Measurements from ENCODE around the gene SGIP1.

The SGIP1 gene

DNA sequence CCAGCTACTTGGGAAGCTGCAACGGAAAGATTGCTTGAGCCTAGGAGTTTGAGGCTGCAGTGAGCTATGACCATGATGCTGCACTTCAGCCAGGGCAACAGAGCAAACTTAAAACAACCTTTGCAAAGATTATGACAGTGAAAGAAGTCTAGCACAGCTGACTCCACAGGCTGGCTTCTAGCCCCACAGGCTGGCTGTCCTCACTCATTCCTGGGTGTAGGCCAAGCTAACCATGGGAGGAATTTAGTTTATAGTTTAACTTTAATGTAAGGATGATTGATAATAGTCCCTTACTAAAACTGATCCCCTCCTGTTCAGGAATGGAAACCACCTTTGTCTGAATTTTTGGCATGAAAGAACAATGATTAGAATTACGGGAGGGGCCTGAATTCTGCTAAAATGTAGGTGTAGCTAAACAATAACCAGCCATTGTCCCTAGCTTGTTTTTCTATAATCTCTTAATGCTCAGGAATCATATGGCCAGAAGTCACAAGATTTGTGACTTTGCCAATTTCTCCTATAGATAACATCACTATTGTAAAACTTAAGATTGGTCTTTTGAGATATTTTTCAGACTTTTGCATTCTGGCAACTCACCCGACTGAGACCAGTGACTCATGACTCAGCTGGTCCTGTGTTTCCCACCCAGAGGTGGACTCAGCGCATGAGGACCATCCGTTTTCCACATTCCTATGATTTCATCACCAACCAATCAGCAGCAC lies 28.1 kb upstream of the SGIP1 start:
- TF ChIP-seq GATA2 (IDR thresholded peaks at IDR 0.05; ENCODE audit: low read depth, low read length): no peak
- TF ChIP-seq GATA3 (IDR thresholded peaks at IDR 0.05; ENCODE audit: low read depth, low read length): no peak

DNA sequence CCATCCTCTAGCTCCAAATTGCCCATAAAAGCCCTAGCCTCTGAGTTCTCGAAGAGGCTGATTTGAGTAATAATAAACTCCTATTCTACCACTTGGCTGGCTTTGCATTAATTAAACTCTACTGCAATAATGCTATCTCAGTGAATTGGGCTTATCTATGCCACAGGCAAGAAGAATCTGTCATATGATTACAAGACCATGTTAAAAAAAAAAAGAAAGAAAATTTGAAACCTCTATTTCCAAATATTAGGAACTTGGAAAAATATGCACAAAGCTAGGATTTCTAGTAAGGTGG lies 27.6 kb upstream of the SGIP1 start:
- TF ChIP-seq GATA2 (IDR thresholded peaks at IDR 0.05; ENCODE audit: low read depth, low read length) (no peak), GATA3 (IDR thresholded peaks at IDR 0.05; ENCODE audit: low read depth, low read length) (no peak)

DNA sequence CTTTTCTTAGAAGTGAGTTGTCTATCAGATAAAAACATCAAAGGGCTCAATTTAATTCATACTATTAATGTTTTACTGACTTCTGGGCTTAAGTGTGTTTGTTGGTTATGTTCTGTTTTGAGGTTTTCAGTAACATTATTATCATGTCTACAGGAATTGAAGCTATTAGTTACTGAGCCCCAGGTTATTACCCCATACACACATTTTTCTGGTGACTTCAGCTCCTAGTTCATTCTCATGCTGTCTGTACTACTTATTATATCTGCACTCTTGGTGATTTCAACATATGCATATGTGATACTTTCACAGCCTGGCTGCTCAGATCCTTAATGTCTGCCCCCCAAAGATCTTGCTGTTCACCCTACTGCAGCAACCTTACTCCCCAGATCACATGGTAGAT lies 27.0 kb upstream of the SGIP1 start:
- no peak for TF ChIP-seq GATA3 (IDR thresholded peaks at IDR 0.05; ENCODE audit: low read depth, low read length)
- TF ChIP-seq GATA2 (IDR thresholded peaks at IDR 0.05; ENCODE audit: low read depth, low read length): no peak

DNA sequence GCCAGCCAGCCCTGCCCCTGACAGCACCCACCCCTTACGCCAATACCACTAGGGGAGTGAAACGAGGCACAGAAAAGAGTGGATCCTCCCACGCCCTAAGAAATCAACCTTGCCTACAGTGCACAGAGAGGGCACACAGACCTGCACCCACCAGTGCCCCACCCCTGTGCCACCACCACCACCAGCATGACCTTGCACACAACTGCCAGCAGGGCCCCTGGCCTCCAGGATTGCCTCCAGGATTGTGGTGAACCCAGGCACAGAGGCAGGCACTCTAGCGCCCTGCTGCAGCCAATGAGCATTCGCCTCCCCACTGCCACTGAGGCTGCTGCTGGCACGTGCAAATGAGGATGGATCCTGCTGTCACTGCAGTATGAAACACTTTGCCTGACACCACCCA lies 23.5 kb upstream of the SGIP1 start:
- TF ChIP-seq GATA2 (IDR thresholded peaks at IDR 0.05; ENCODE audit: low read depth, low read length): no peak
- TF ChIP-seq GATA3 (IDR thresholded peaks at IDR 0.05; ENCODE audit: low read depth, low read length): no peak

DNA sequence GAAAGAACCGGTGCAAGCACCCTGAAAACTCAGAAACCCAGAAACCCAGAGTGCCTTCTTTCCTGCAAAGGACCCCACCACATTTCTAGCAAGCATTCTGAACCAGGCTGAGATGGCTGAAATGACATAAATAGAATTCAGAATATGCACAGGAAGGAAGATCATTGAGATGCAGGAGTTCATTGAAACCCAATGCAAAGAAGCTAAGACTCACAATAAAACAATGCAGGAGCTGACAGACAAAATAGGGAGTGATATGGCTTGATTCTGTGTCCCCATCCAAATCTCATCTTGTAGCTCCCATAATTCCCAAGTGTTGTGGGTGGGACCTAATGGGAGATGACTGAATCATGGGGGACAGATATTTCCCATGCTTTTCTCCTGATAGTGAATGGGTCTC lies 22.8 kb upstream of the SGIP1 start:
- TF ChIP-seq GATA3 (IDR thresholded peaks at IDR 0.05; ENCODE audit: low read depth, low read length) (no peak), GATA2 (IDR thresholded peaks at IDR 0.05; ENCODE audit: low read depth, low read length) (no peak)

DNA sequence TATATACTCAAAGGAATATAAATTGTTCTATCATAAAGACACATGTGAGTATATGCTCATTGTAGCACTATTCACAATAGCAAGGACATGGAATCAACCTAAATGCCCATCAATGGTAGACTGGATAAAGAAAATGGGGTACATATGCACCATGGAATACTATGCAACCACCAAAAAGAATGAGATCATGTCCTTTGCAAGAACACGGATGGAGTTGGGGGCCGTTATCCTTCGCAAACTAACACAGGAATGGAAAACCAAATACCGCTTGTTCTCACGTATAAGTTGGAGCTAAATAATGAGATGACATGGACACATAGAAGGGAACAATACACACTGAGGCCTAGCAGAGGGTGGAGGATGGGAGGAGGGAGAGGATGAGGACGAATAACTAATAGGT lies 16.0 kb upstream of the SGIP1 start:
- TF ChIP-seq GATA3 (IDR thresholded peaks at IDR 0.05; ENCODE audit: low read depth, low read length): no peak
- no peak for TF ChIP-seq GATA2 (IDR thresholded peaks at IDR 0.05; ENCODE audit: low read depth, low read length)

DNA sequence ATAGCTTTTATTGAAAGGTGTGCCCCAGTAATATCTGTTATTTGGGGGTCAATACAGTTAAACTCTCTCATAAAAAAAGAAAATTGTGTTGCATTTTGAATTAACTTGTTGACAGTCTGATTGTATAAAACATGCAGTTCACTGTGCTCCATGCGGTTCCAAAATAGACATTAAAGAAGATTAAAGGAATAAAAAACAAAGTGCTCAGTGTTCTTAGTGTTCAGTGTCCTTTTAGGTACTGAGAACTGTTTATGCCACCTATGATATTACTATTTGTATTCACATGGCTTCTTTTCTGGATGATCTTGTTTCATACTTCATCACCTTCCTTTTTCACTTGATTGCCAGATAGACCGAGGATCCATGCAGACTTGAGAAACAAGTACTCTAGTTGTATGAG lies 15.3 kb upstream of the SGIP1 start:
- no peak for TF ChIP-seq GATA2 (IDR thresholded peaks at IDR 0.05; ENCODE audit: low read depth, low read length)
- TF ChIP-seq GATA3 (IDR thresholded peaks at IDR 0.05; ENCODE audit: low read depth, low read length): no peak

DNA sequence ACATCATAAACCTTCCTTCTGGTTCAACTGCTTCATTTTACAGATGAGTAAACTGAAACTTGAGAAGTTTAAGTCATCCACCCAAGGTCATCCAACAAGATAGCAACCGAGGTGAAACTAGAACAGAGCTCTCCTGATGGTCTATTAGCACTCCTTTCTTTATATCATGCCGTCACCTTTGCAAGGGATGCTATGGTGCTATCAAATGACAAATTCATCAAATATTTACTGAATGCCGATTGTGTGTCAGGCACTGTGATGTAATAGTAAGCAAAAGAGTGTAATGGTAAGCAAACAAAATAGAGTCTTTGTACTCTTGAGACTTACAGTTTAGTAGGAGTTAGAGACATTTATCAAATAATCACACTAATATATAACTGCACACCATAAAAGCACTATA lies 14.0 kb upstream of the SGIP1 start:
- no peak for TF ChIP-seq GATA3 (IDR thresholded peaks at IDR 0.05; ENCODE audit: low read depth, low read length)
- TF ChIP-seq GATA2 (IDR thresholded peaks at IDR 0.05; ENCODE audit: low read depth, low read length): no peak

DNA sequence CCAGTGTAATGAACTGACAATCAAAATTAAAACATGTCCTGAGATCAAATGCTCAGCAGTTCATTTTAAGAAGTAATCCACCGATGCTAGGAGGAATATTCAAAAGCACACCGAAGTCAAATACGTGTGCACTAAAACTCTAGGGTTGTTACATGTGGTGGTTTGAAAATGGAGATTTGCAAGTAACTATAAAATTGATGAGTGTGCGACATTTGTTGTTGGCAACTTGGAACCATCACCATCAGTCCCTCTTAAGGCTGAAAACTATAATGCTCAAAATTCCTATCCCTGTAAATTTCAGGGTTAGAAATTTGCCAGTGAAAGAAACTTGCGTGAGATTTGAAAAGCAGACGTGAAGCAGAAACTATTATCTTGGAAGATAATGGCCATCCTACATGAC lies 13.3 kb upstream of the SGIP1 start:
- no peak for TF ChIP-seq GATA3 (IDR thresholded peaks at IDR 0.05; ENCODE audit: low read depth, low read length)

DNA sequence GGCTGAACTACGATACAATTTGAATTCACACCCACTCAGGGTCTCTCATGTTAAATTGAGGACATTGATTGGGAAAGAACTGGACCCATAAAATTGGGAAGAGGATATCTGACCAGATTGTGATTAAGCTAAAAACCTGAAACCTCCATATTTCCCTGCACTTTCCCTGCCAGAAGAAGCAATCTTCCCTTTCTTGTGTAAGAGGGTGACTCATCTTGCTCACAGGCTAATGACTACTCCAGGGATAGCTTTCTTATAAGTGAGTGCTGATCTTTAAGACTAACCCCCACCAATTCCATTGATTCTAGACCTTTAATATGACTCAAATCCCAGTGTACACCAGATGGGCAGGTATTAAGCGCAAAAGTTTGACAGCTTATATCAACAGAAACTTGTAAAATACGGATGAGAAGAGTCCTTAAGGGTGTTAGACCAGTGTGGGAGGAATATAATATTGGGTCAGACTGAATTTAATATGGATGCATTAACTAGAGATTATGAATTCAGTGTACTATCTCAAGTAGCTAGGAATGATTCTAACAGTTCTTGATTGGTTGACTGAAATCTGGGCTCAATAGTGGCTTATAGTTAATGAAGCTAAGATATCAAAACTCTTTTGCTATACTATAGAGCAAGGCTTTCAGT lies 12.1 kb upstream of the SGIP1 start:
- TF ChIP-seq GATA2 (IDR thresholded peaks at IDR 0.05; ENCODE audit: low read depth, low read length) (no peak), GATA3 (IDR thresholded peaks at IDR 0.05; ENCODE audit: low read depth, low read length) (no peak)

DNA sequence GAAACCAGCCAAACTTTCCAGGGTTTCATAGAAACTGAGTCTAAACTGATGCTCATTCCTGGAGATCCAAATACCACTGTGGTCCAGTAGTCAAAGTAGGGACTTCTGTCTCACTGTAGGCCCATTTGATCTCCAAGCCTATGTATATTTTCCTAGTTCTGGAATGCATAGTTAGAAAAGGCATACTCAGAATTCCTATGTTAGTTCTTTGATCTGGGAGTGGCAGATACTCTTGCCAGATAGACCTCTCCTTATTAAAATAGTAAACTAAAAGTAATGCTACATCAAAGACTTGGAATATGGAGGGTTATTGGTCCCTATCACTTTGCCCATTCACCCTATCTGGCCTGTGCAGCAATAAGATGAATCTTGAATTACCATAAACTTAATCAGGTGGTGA lies 10.4 kb upstream of the SGIP1 start:
- TF ChIP-seq GATA2 (IDR thresholded peaks at IDR 0.05; ENCODE audit: low read depth, low read length) (no peak), GATA3 (IDR thresholded peaks at IDR 0.05; ENCODE audit: low read depth, low read length) (no peak)

DNA sequence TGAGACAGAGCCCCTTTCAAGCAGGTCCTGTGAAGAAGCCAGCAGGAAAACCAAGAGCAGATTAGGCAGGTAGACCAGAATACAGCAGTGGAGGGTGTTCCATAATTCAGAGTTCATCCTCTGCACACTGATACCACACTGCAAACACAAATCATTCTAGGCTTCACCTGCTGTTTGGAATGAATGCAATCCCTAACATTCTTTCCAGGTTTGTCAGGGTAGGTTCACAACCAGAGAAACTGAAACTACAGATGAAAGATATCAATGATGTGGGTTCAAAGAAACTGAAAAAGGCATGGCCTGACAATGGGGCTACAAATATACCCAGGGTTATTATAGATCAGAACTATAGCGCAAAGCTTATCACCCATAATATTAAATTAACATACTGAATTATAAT lies 8.9 kb upstream of the SGIP1 start:
- no peak for TF ChIP-seq GATA3 (IDR thresholded peaks at IDR 0.05; ENCODE audit: low read depth, low read length)
- TF ChIP-seq GATA2 (IDR thresholded peaks at IDR 0.05; ENCODE audit: low read depth, low read length): no peak

DNA sequence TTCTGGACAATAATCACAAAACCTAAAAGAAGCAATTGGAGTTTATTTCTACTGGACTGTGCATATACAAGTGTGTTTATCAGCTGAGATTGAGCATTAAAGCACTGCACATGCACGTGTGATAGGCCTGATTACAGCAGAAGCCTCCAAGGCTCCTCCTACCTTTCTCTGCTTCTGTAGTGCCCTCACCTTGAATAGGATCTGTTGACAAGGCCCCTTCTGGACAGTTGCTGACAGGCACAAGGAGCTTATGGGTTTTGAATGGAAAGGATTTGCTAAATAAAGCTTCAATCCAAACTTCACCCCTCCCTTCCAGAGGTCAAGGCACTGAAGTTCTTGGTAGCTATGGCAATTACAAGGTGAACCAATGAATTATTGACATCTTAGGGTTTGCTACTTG lies 7.9 kb upstream of the SGIP1 start:
- TF ChIP-seq GATA2 (IDR thresholded peaks at IDR 0.05; ENCODE audit: low read depth, low read length) (no peak), GATA3 (IDR thresholded peaks at IDR 0.05; ENCODE audit: low read depth, low read length) (no peak)

DNA sequence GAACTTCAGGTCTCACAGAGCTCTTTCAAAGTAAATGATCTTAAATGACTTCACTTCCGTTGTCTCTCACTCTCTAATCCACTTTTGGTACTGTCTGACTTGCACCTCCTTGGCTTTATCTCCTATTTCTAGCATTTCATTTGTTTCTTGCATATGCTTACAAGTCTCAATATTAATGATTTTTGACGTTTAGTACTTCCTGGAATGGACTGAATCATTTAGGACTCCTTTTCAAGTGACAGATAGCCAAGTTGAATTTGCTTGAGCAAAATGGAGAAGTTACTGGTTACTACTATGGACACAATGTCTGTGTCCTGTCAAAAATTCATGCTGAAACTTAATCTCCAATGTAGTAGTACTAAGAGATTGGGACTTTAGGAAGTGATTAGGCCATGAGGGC lies 7.0 kb upstream of the SGIP1 start:
- TF ChIP-seq GATA3 (IDR thresholded peaks at IDR 0.05; ENCODE audit: low read depth, low read length) (no peak), GATA2 (IDR thresholded peaks at IDR 0.05; ENCODE audit: low read depth, low read length) (no peak)

DNA sequence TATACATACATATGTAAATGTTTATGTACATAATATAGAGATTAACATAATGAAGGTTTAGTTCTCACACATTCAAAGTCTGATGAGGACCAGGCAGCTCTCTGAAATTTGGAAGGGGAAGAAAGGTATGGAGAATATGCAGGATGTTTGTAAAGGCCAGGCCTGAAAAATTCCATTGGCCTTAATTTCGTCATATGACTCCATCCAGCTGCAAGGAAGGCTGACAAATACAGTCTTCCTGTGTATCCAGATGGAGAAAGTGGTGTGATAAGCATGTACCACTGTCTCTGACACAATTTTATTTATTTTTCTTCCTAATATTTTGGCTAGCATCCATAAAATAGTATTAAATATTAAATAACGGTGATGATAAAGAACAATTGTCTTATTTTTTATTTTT lies 6.3 kb upstream of the SGIP1 start:
- TF ChIP-seq GATA3 (IDR thresholded peaks at IDR 0.05; ENCODE audit: low read depth, low read length): no peak
- no peak for TF ChIP-seq GATA2 (IDR thresholded peaks at IDR 0.05; ENCODE audit: low read depth, low read length)

DNA sequence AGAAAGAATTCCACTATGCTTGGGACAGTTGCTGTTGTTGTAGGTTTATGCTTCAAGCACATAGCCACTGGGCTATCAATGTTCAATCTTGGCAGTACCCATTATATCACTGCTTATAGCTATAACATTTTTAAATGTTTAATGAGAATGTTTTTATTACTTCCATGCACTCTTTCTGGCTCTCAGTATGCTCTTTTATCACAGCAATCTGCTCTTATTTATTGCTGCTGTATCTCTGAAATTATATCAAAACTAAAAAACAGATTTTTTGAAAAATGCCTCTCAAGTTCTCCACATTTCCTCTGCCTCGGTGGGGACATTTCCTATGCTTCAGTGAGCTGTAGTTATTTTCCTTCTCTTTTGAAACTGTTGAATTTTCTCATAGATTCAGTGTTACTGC lies 5.4 kb upstream of the SGIP1 start:
- TF ChIP-seq GATA2 (IDR thresholded peaks at IDR 0.05; ENCODE audit: low read depth, low read length) (peak; percentile 67; the same call in 1 of the 2 replicates), GATA3 (IDR thresholded peaks at IDR 0.05; ENCODE audit: low read depth, low read length) (peak; percentile 82)

All from SH-SY5Y (cell line).